A549 (cell line): ENCODE measurements around the gene GABRR1. TPM values are rescaled to one million over a fixed set of nuclear protein-coding genes. Genes with fewer than 3 reads are reported as not detected.

Experiments used
- ATAC-seq, 2 experiments: fragments of 200-7000 bp in 1 of 2; fragments of >200 bp in 1 of 2; cut with Nextera tagmentation in 1 of 2; cut with Tn5 transposase in 1 of 2; 3 replicates each; pipeline versions ENCODE4 v1.8.0 to v1.9.1; 2018 to 2020; ENCODE audit warnings: mild to moderate bottlenecking in 1 of 2, moderate library complexity in 1 of 2
- CTCF ChIA-PET: fragments of 300-600 bp; sonication (Branson Sonifier 250); formaldehyde crosslinking; extraction: SDS; loops from one replicate; lab custom pipeline; 2021; ENCODE audit warnings: antibody characterized with exemption, inconsistent platforms; lab: Yijun Ruan, JAX
- POLR2A ChIA-PET: fragments of 350-600 bp; formaldehyde crosslinking; extraction: SDS; loops from one replicate; lab custom pipeline; 2021; ENCODE audit warnings: antibody characterized with exemption, inconsistent platforms; lab: Yijun Ruan, JAX
- DNase-seq, 2 experiments: peaks; one replicate each; pipeline versions ENCODE4 v3.0.0 to v3.0.0-alpha.2; 2011 to 2016; ENCODE audit warnings: low read depth in 1 of 2, low spot score in 1 of 2
- FAIRE-seq: peaks from 2 replicates; lab custom pipeline; 2011; peaks lifted over from hg19 to GRCh38; lab: Jason Lieb, UNC
- H3K27ac ChIP-seq, 2 experiments: fragments of >200 bp; sonication (Bioruptor Twin); formaldehyde crosslinking; 3 replicates each; pipeline ENCODE4 v1.5.1; 2016 to 2017
- H3K4me1 ChIP-seq: fragments of >200 bp; sonication (Bioruptor Twin); formaldehyde crosslinking; 3 replicates; pipeline ENCODE4 v1.6.1; 2016
- H3K4me2 ChIP-seq: fragments of >200 bp; sonication (Bioruptor Twin); formaldehyde crosslinking; 3 replicates; pipeline ENCODE4 v1.6.1; 2016
- H3K4me3 ChIP-seq: fragments of >200 bp; sonication (Bioruptor Twin); formaldehyde crosslinking; 3 replicates; pipeline ENCODE4 v1.5.1; 2016
- H3K9me3 ChIP-seq: fragments of >200 bp; sonication (Bioruptor Twin); formaldehyde crosslinking; 3 replicates; pipeline ENCODE4 v1.6.1; 2016
- BCL3 ChIP-seq: fragments of >200 bp; sonication (Bioruptor Twin); formaldehyde crosslinking; IDR thresholded peaks from 3 replicates; pipeline ENCODE4 v1.6.1; 2016
- CHD2 ChIP-seq: fragments of 150-350 bp; IDR thresholded peaks from 2 replicates; pipeline ENCODE4 v1.6.1; 2014; ENCODE audit warnings: low read length; ENCODE audit not compliant: partially characterized antibody
- CTCF ChIP-seq: fragments of >200 bp; sonication (Bioruptor Twin); formaldehyde crosslinking; IDR thresholded peaks from 3 replicates; pipeline ENCODE4 v1.5.1; 2016
- EHMT2 ChIP-seq: fragments of 200-600 bp; sonication (generic); IDR thresholded peaks from 2 replicates; pipeline ENCODE4 v1.6.1; 2016; ENCODE audit warnings: antibody characterized with exemption, low read depth, mild to moderate bottlenecking, moderate library complexity
- FOXS1 ChIP-seq: fragments of 250-450 bp; sonication (Bioruptor Pico); IDR thresholded peaks from 2 replicates; pipeline ENCODE4 v1.5.0; 2020; ENCODE audit warnings: mild to moderate bottlenecking, moderate library complexity
- HEYL ChIP-seq: fragments of 250-450 bp; sonication (Bioruptor Pico); IDR thresholded peaks from 2 replicates; pipeline ENCODE4 v1.8.0; 2021; ENCODE audit warnings: mild to moderate bottlenecking, moderate library complexity
- JUNB ChIP-seq: fragments of >200 bp; sonication (Bioruptor Twin); formaldehyde crosslinking; IDR thresholded peaks from 2 replicates; pipeline ENCODE4 v1.6.1; 2016
- MAFK ChIP-seq: fragments of 450-650 bp; IDR thresholded peaks from 2 replicates; pipeline ENCODE4 v1.6.1; 2014; ENCODE audit not compliant: partially characterized antibody
- MAZ ChIP-seq: fragments of 150-350 bp; IDR thresholded peaks from 2 replicates; pipeline ENCODE4 v1.6.1; 2014; ENCODE audit warnings: antibody characterized with exemption, low read depth, low read length, borderline replicate concordance
- PHF8 ChIP-seq: fragments of 200-600 bp; sonication (generic); IDR thresholded peaks from 2 replicates; pipeline ENCODE4 v1.6.1; 2016; ENCODE audit warnings: low read depth, mild to moderate bottlenecking, antibody characterized with exemption, moderate library complexity, borderline replicate concordance
- RAD21 ChIP-seq, 2 experiments: fragments of >200 bp in 1 of 2; sonication (Bioruptor Twin) in 1 of 2; formaldehyde crosslinking in 1 of 2; IDR thresholded peaks in 1 of 2; conservative IDR thresholded peaks in 1 of 2; 2 replicates in 1 of 2; 3 replicates in 1 of 2; pipeline ENCODE4 v1.6.1; 2012 to 2018; ENCODE audit warnings: inconsistent platforms in 1 of 2
- REST ChIP-seq: fragments of 200-600 bp; sonication (generic); IDR thresholded peaks from 2 replicates; pipeline ENCODE4 v1.6.1; 2016; ENCODE audit warnings: antibody characterized with exemption, mild to moderate bottlenecking, moderate library complexity
- RFX5 ChIP-seq: fragments of 450-650 bp; IDR thresholded peaks from 2 replicates; pipeline ENCODE4 v1.7.1; 2014; ENCODE audit warnings: antibody characterized with exemption, mild to moderate bottlenecking, moderate library complexity
- USF2 ChIP-seq: fragments of 450-650 bp; IDR thresholded peaks from 2 replicates; pipeline ENCODE4 v1.6.1; 2014; ENCODE audit warnings: antibody characterized with exemption
- ZFP36 ChIP-seq: fragments of 450-650 bp; IDR thresholded peaks from 2 replicates; pipeline ENCODE4 v1.6.1; 2014; ENCODE audit warnings: borderline replicate concordance; ENCODE audit not compliant: partially characterized antibody
- WGBS: methylation state at CpG from one replicate; pipeline ENCODE4 v1.1.6; 2017; ENCODE audit errors: missing lambda C conversion rate; 5-methylcytosine and 5-hydroxymethylcytosine counted together
- polyA plus RNA-seq, 4 experiments: library from polyadenylated mRNA; depleted of rRNA in 3 of 4; stranded (reverse); fragments of >200 nt; fragmentation: RNase III in 1 of 4; extraction: RNeasy Plus Mini Kit Qiagen cat#74134 plus additional on column Dnase treatment in 1 of 4; gene quantifications; 2 replicates in 3 of 4; 3 replicates in 1 of 4; pipeline ENCODE4 v1.2.3, GENCODE V29; 2011 to 2017

GABRR1 gene
- polyA plus RNA-seq, 2 of the 4 experiments (the other 2 are of a cell fraction), result not detected

GRCh38 chr6:89184344-89184743, 32.8 kb downstream of the GABRR1 start:
- FAIRE-seq (no peak), DNase-seq (no peak), ATAC-seq (no peak)
- Histone ChIP-seq H3K4me1 (no peaks in the 10 kb centered on the region), H3K9me3 (no peaks in the 10 kb centered on the region), H3K4me2 (no peak overlapping the region), H3K27ac (no peak overlapping the region), H3K4me3 (no peak overlapping the region)
- WGBS, result 79% methylated on average over 9 of the region's 9 CpGs
- POLR2A ChIA-PET, result no interaction called here
- CTCF ChIA-PET, result interaction anchor here (1.2 kb wide), 2 partner anchors 8 to 188 kb away, joined by 3 read pairs; no protein-coding TSS in a partner anchor
- TF ChIP-seq EHMT2 (no peak), CHD2 (no peak), MAZ (no peak), RAD21 (conservative IDR thresholded peaks at IDR 0.05 in 1 of 2, IDR thresholded peaks at IDR 0.05 in 1 of 2) (no peak), RFX5 (no peak), HEYL (no peak), ZFP36 (no peak), USF2 (no peak), JUNB (no peak)

GRCh38 chr6:89183294-89183693, 33.9 kb downstream of the GABRR1 start:
- ATAC-seq (no peak), FAIRE-seq (no peak), DNase-seq (no peak)
- 39% methylated on average over 2 of the region's 2 CpGs for WGBS
- Histone ChIP-seq H3K9me3 (no peaks in the 10 kb centered on the region), H3K4me2 (no peak overlapping the region), H3K4me3 (no peak overlapping the region), H3K4me1 (no peaks in the 10 kb centered on the region), H3K27ac (no peak overlapping the region)
- POLR2A ChIA-PET, result no interaction called here
- CTCF ChIA-PET, result interaction anchor here (1.2 kb wide), 2 partner anchors 9 to 189 kb away, joined by 3 read pairs; no protein-coding TSS in a partner anchor
- TF ChIP-seq REST (no peak), PHF8 (no peak), JUNB (no peak), RFX5 (no peak)

- 8% methylated on average over 1 of the region's 1 CpG for WGBS
- TF ChIP-seq JUNB, result no peak
- TF ChIP-seq MAZ, result no peak
- no peak for TF ChIP-seq FOXS1 (CRISPR knock-in tag)
- no peak for TF ChIP-seq BCL3
- no peak for TF ChIP-seq MAFK
- no peak for TF ChIP-seq CTCF
- TF ChIP-seq, all 56 proteins: peak for 0
- no peak overlapping the region for H3K4me2 ChIP-seq
- H3K9me3 ChIP-seq, result no peaks in the 10 kb centered on the region
- no peak overlapping the region for H3K4me3 ChIP-seq
- DNase-seq (no peak), ATAC-seq (no peak), FAIRE-seq (no peak)
- ChIA-PET CTCF (interaction anchor here (0.6 to 1.5 kb wide), 4 partner anchors 19 to 184 kb away, joined by 3 to 5 read pairs (median 4); no protein-coding TSS in a partner anchor), POLR2A (no interaction called here)
- H3K27ac ChIP-seq, result no peak overlapping the region
- no peaks in the 10 kb centered on the region for H3K4me1 ChIP-seq
Measured at GRCh38 chr6:89180971-89181370, 36.2 kb downstream of the GABRR1 start.
